ENCODE data around the gene CTSD. TPM values are rescaled to one million over a fixed set of nuclear protein-coding genes. Genes with fewer than 3 reads are reported as not detected.

Gene CTSD
- polyA plus RNA-seq, 1 donor from 2014 or later = 78.7 TPM

GRCh38 chr11:1786466-1786865 is 22.7 kb upstream of the CTSD start:
- peaks cover 0 to 7% (median under 1%) of the 10 kb centered on the region in 3 donors for H3K4me1 Mint-ChIP-seq
- peak overlapping the region in 1 of 4 donors; percentile 41 for H3K4me3 Mint-ChIP-seq
- no peaks in the 10 kb centered on the region for H3K9me3 Mint-ChIP-seq
- peaks cover 2% of the 10 kb centered on the region for H3K36me3 Mint-ChIP-seq
- H3K27ac Mint-ChIP-seq = no peak overlapping the region
- H3K27me3 Mint-ChIP-seq = peaks cover 3% of the 10 kb centered on the region

GRCh38 chr11:1785749-1786413 is 22.2 kb upstream of the CTSD start:
- Mint-ChIP-seq H3K27me3 (peaks cover 3% of the 10 kb centered on the region), H3K4me3 (no peak overlapping the region), H3K4me1 (peaks cover 0 to 12% (median 4%) of the 10 kb centered on the region in 3 donors), H3K36me3 (peaks cover 2% of the 10 kb centered on the region), H3K9me3 (no peaks in the 10 kb centered on the region), H3K27ac (no peak overlapping the region)

GRCh38 chr11:1784761-1785650 is 21.3 kb upstream of the CTSD start:
- peak overlapping the region in 1 of 3 donors; percentile 47 for H3K27ac Mint-ChIP-seq
- peaks cover 0 to 16% (median 5%) of the 10 kb centered on the region in 3 donors for H3K4me1 Mint-ChIP-seq
- H3K9me3 Mint-ChIP-seq = no peaks in the 10 kb centered on the region
- peaks cover 2% of the 10 kb centered on the region for H3K36me3 Mint-ChIP-seq
- no peak overlapping the region for H3K4me3 Mint-ChIP-seq
- H3K27me3 Mint-ChIP-seq = peaks cover 3% of the 10 kb centered on the region

GRCh38 chr11:1783725-1784529 is 20.2 kb upstream of the CTSD start:
- H3K27ac Mint-ChIP-seq = no peak overlapping the region
- no peaks in the 10 kb centered on the region for H3K9me3 Mint-ChIP-seq
- H3K4me1 Mint-ChIP-seq = peaks cover 0 to 16% (median 5%) of the 10 kb centered on the region in 3 donors
- H3K27me3 Mint-ChIP-seq = no peaks in the 10 kb centered on the region
- H3K36me3 Mint-ChIP-seq = peaks cover 2% of the 10 kb centered on the region
- no peak overlapping the region for H3K4me3 Mint-ChIP-seq

- Mint-ChIP-seq H3K4me3 (peak overlapping the region in 1 of 4 donors; percentile 17), H3K4me1 (peaks cover 0 to 16% (median 5%) of the 10 kb centered on the region in 3 donors), H3K27me3 (no peaks in the 10 kb centered on the region), H3K9me3 (no peaks in the 10 kb centered on the region), H3K36me3 (no peaks in the 10 kb centered on the region), H3K27ac (no peak overlapping the region)
Measured at GRCh38 chr11:1782831-1783724, 19.4 kb upstream of the CTSD start.

GRCh38 chr11:1782031-1782590 is 18.4 kb upstream of the CTSD start:
- H3K27ac Mint-ChIP-seq = no peak overlapping the region
- H3K27me3 Mint-ChIP-seq = no peaks in the 10 kb centered on the region
- H3K4me1 Mint-ChIP-seq = peaks cover 0 to 16% (median 5%) of the 10 kb centered on the region in 3 donors
- peak overlapping the region in 1 of 4 donors; percentile 12 for H3K4me3 Mint-ChIP-seq
- no peaks in the 10 kb centered on the region for H3K9me3 Mint-ChIP-seq
- no peaks in the 10 kb centered on the region for H3K36me3 Mint-ChIP-seq

- no peak overlapping the region for H3K27ac Mint-ChIP-seq
- peak overlapping the region in 1 of 4 donors; percentile 67 for H3K4me3 Mint-ChIP-seq
- no peaks in the 10 kb centered on the region for H3K27me3 Mint-ChIP-seq
Measured at GRCh38 chr11:1781593-1781975, 17.9 kb upstream of the CTSD start.

GRCh38 chr11:1780700-1781592 is 17.2 kb upstream of the CTSD start:
- Mint-ChIP-seq H3K36me3 (no peaks in the 10 kb centered on the region), H3K9me3 (no peaks in the 10 kb centered on the region), H3K4me1 (peaks cover 0 to 16% (median 5%) of the 10 kb centered on the region in 3 donors), H3K27ac (no peak overlapping the region), H3K27me3 (no peaks in the 10 kb centered on the region), H3K4me3 (peak overlapping the region in 2 of 4 donors; percentile 67 to 70)

More at GRCh38 chr11:1781593-1781975, 17.9 kb upstream of the CTSD start:
- Mint-ChIP-seq H3K9me3 (no peaks in the 10 kb centered on the region), H3K36me3 (no peaks in the 10 kb centered on the region), H3K4me1 (peaks cover 0 to 16% (median 5%) of the 10 kb centered on the region in 3 donors)

- peak overlapping the region in 1 of 4 donors; percentile 12 for H3K4me3 Mint-ChIP-seq
- H3K27me3 Mint-ChIP-seq = no peaks in the 10 kb centered on the region
- H3K4me1 Mint-ChIP-seq = peaks cover 0 to 16% (median 5%) of the 10 kb centered on the region in 3 donors
- no peak overlapping the region for H3K27ac Mint-ChIP-seq
- no peaks in the 10 kb centered on the region for H3K36me3 Mint-ChIP-seq
- no peaks in the 10 kb centered on the region for H3K9me3 Mint-ChIP-seq
Measured at GRCh38 chr11:1779806-1780699, 16.3 kb upstream of the CTSD start.

- Mint-ChIP-seq H3K27ac (peak overlapping the region in 1 of 3 donors; percentile 36), H3K9me3 (no peaks in the 10 kb centered on the region)
Measured at GRCh38 chr11:1779034-1779805, 15.5 kb upstream of the CTSD start.

GRCh38 chr11:1778141-1778911 is 14.6 kb upstream of the CTSD start:
- H3K4me1 Mint-ChIP-seq = peaks cover 0 to 16% (median 8%) of the 10 kb centered on the region in 3 donors
- H3K4me3 Mint-ChIP-seq = no peak overlapping the region
- H3K27ac Mint-ChIP-seq = no peak overlapping the region
- H3K36me3 Mint-ChIP-seq = no peaks in the 10 kb centered on the region
- H3K9me3 Mint-ChIP-seq = no peaks in the 10 kb centered on the region
- peaks cover 7% of the 10 kb centered on the region for H3K27me3 Mint-ChIP-seq

More at GRCh38 chr11:1779034-1779805, 15.5 kb upstream of the CTSD start:
- H3K36me3 Mint-ChIP-seq = no peaks in the 10 kb centered on the region
- H3K4me3 Mint-ChIP-seq = no peak overlapping the region
- H3K4me1 Mint-ChIP-seq = peaks cover 0 to 16% (median 5%) of the 10 kb centered on the region in 3 donors
- peaks cover 2% of the 10 kb centered on the region for H3K27me3 Mint-ChIP-seq

All from IgD-negative memory B cell (primary cell).